C1 segment of cervical spinal cord (tissue), 14 donors: ENCODE measurements around the gene GRWD1.
"Not testable (repeated sequence)": the region's sequence is repeated elsewhere in the genome, so short reads cannot be mapped to it uniquely, and the experiment has no call there.

Experiments used
- DNase-seq, 14 donors: peaks; one replicate each; lab custom pipeline; 2025; lab: John Stamatoyannopoulos, UW

GRWD1 gene

GRCh38 chr19:48478339-48479256, 32.8 kb downstream of the GRWD1 start:
- no peak for DNase-seq

DNA sequence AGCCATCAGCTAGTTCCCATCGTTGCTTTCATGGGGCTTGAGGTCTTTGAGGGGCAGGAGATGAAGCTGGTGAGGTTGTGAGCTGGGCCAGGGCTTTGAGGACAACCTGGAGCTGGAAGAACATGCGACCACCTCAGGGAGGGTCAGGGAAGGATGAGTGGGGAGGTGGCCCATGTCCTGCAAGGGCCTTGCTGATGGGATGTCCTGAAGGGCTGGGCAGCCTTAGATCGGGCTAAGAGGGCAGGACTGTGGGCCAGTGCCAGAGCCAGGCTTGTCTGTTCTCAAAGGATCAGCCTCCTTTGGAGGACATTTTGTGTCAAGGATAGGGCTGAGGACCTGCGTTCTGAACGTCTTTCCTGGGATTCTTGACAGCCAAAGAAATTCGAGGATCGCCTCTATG, 33.9 kb downstream of the GRWD1 start:
- no peak for DNase-seq

- DNase-seq, result peak in 11 of 14 donors; percentile 24 to 81 (median 51)
These were observed 34.4 kb downstream of the GRWD1 start for GRCh38 chr19:48480183-48480557.

GRCh38 chr19:48480558-48481500, 35.0 kb downstream of the GRWD1 start:
- DNase-seq, result peak in 11 of 14 donors; percentile 24 to 81 (median 53)

DNA sequence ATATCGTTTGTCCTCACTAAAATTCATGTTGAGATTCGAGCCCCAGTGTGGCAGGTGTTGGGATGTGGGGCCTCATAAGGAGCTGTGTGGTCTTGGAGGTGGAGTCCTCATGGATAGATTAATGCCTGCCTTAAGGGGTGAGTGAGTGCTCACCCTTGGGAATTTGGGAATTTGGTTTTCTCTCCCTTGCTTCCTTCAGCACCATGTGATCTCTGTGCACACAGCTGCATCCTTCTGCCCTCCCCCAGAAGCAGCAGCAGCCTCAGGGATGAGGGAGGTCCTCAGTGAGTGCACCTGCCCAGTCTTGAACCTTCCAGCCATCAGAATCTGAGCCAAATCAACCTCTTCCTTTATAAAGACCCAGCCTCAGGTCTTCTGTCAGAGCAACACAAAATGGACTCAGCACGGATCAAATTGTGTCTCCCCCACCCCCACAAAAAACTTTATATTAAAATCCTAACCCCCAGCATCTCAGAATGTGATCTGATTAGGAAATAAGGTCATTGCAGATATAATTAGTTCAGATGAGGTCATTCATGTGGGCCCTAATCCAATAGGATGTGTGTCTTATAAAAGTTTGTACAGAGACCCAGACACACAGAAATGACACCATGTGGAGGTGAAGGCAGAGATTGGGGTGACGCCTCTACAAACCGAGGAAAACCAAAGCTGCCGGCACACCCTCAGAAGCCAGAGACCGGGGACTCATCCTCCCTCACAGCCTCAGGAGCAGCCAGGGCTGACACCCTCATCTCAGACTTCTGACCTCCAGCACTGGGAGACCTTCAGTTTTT, 36.3 kb downstream of the GRWD1 start:
- no peak for DNase-seq

DNA sequence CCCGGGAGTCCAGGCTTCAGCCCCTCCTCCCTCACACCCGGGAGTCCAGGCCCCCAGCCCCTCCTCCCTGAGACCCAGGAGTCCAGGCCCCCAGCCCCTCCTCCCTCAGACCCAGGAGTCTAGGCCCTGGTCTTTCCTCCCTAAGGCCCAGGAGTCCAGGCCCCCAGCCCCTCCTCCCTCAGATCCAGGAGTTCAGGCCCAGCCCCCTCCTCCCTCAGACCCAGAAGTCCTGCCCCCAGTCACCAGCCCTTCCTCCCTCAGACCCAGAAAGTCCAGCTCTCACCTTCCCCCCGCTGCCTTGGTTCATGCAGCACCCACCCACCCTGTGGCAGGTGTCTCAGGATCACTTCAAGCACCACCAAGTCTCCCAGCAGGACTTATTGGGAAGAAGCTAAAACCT, 37.5 kb downstream of the GRWD1 start:
- DNase-seq, result no peak

- no peak for DNase-seq
These were observed 38.6 kb downstream of the GRWD1 start for GRCh38 chr19:48484247-48484893.

DNA sequence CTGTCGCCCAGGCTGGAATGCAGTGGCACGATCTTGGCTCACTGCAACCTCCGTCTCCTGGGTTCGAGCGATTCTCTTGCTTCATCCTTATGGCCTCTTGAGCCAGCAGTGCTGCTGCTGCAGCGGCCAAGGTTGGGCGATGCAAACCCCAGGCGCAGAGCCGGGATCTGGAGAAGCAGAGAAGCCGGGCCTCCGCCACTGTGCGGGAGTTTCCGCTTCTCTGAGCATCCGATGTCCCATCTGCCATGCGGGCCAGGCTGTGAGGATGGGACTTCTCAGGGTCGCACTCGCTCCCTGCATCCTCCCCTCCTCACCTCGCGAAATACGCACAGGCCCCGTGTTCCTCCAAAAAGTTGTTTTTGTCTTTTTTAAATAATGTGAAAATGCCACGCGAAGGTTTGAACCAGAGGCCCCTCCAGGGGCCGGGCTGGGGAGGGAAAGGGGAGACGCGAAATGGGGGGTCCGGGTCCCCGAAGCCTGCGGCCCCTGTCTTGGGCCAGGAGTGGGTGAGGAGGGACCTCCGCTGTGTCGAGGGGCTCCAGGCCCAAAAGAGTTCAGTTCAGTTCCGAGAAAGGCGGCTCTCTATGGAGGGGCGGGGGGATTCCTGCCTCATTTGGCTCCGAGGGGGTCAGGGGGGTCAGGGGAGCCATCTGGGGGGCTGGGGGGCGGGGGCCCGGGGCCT, 39.3 kb downstream of the GRWD1 start:
- DNase-seq, result no peak

DNA sequence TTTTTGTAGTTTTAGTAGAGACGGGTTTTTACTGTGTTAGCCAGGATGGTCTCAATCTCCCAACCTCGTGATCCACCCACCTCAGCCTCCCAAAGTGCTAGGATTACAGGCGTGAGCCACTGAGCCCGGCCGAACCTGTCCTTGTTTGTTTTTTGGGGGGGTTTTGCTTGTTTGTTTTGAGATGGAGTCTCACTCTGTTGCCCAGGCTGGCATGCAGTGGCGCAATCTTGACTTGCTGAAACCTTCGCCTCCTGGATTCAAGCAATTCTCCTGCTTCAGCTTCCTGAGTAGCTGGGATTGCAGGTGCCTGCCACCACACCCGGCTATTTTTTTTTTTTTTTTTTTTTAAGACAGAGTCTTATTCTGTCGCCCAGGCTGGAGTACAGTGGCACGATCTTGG, 40.9 kb downstream of the GRWD1 start:
- not testable (repeated sequence) for DNase-seq

GRCh38 chr19:48487544-48487943, 41.8 kb downstream of the GRWD1 start:
- DNase-seq, result no peak

DNA sequence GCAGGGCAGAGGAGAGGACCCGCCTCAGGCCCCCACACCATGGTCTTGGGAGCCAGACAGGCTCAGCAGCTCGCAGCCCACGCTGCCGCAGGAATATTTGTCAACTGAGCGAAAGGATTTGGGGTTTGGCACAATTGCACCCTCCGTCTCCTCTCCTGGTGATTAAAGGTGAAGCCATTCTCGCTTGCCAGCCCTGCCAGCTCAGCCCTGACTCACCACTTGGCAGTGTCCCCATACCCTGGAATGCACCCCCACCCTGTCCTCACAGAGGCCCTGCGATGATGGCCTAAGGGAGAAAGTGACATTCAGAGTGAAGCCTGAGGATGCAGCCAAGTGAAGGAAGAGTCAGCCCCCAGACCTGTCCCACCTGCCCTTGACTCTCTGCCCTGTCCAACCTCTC, 42.2 kb downstream of the GRWD1 start:
- peak in 5 of 14 donors; percentile 7 to 71 (median 19) for DNase-seq

DNA sequence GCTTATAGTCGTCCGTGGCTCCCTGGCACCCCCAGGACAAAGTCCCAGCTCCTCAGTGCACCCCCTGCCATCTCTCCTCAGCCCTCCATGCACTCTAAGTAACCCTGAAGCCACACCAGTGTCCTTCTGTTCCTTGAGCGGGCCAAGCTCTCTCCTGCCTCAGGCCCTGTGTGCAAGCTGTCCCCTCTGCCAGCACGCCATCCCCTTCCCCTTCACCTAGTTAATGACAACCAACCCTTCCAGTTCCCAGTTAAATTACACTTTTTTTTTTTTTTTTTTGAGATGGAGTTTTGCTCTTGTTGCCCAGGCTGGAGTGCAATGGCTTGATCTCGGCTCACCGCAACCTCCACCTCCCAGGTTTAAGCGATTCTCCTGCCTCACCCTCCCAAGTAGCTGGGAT, 42.7 kb downstream of the GRWD1 start:
- DNase-seq, result not testable (repeated sequence)

DNA sequence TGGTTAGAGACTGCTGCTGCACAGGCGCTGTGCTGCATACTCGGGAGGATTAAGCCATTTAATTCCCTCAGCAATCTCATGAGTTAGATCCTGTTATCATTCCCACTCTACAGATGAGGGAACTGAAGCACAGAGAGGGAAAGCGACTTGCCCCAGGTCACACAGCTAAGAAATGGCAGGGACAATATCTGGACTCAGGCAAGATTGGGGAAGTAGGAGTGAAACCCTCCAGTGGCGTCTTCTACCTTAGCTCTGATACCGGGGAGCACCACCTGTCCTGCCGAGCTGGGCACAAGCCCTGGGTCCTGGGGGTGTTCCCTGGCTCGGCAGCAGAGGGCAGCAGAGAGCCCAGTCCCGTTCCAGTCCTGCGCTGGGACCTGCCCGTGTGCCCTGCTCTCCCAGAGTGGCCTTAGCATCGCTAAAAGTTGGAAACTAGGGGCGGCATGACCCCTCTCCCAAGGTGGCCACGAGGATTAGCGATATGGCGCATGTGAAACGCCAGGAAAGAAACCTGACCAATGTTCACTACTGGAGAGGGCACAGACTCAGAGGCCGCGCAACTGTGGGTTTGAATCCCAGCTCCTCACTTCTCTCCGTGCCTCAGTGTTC, 43.9 kb downstream of the GRWD1 start:
- DNase-seq, result peak in 9 of 14 donors; percentile 3 to 56 (median 15)

DNA sequence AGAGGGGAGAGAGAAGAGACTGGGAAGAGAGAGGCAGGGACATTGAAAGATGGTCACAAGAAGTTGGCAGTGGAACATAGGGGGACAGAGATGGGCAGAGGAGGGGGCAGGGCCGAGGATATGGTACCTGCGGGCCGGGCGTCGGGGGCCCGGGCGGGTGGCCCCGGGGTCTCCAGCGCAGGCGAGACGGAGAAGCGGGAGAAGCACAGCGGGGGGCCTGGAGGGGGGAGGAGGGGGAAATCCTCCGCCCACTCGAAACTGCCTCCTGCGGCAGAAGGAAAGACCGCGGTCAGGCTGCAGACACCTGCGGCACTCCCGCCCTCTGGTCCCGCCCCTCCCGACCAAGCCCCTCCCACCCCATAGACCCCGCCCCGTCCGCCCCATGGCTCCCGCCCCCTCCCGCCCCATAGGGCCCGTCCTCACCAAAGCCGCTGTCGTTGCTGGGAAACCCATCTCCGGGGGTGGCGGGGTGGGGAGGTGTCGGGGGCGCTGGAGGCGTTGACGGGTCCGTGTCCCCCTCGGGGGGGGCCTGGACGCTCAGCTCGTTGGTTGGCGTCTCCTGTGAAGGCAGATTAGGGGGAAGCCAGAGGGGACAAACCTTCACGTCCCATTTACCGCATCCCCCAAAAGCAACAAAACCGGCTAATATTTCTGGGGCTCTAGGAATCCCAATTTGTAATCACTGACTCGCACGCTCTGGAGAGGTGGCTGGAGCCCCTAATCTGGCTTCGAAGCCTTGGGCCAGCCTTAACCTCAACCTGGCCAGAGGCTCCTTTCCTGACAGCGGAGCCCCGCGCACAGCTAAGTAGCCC, 45.4 kb downstream of the GRWD1 start:
- no peak for DNase-seq

GRCh38 chr19:48491793-48492123, 46.0 kb downstream of the GRWD1 start:
- DNase-seq, result no peak

- DNase-seq, result peak; percentile 22 to 93 (median 83)
These were observed 47.3 kb downstream of the GRWD1 start for GRCh38 chr19:48492925-48493717.

- no peak for DNase-seq
These were observed 48.1 kb downstream of the GRWD1 start for GRCh38 chr19:48493718-48494401.

- DNase-seq, result no peak
These were observed 49.6 kb downstream of the GRWD1 start for GRCh38 chr19:48495396-48495795.
